ENCODE results near the gene SLC47A2.
"Not testable (repeated sequence)": the region's sequence is repeated elsewhere in the genome, so short reads cannot be mapped to it uniquely, and the experiment has no call there.

Gene SLC47A2

GRCh38 chr17:19708431-19709175 lies 7.8 kb downstream of the SLC47A2 start:
- no peak for DNase-seq (ENCODE audit: low read depth, low spot score)

DNA sequence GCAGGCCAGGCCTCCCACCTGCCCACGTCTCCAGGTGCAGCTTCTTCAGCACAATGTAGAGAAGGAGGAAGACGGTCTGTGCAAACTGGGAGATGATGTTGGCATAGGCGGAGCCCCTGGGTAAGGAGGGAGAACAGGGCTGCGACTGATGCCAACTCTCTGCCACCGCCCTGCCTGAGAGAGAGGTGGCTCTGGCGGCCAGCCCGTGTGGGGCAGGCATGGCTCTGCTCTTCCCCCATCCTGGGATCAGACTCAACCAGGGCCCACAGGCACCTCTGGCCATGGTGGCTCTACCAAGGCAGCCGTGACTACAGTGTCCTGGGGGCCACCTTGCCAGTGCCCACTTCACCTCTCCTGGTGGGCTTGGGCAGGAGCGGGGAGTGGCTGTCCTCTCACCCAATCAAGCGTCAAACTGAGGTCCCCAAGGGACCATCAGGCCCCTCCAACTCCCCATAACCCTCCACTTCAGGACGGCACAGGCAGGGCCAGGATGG lies 8.6 kb downstream of the SLC47A2 start:
- no peak for DNase-seq (ENCODE audit: low read depth, low spot score)

DNA sequence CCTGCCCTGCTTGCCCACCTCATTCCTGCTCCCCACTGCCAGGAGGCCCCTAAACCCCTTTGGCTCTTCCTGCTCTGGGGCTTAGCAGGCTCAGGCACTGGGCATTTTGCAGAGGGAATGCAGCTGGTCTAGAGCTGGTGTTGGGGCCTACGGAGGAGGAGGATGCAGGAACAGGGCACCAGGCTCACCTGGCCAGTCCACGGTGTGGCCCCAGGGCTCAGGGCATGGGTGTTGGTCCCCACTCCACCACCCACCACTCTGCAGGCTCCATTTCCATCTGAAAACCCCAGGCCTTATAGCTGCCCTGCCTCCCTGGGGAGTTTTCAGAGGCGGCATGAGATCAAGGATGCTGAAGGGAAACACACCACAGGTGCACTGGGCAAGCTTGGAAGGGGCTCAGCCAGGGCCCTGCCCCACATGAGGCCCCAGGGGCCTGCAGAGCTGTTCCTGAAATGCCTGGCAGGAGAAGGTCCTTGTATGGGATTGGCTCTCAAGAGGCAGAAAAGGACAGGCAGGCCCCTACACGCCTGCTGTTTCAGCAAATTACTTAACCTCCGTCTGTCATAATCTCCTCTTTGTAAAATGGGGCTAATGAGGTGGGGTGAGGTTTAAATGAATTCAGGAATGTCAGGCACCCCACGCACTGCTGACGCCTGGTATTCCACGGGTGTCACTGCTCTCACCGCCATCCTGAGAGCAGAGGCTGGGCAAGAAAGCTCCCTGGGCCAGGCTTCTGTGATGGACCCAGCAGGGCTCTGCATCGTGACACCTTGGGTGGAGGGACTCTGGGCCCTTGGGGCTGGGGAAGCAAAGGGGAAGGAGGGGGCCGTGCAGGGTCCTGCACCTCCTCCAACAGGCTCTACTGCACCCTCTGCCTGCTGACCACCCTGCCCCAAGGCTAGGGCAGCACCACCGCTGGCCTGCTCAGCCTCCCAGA lies 9.3 kb downstream of the SLC47A2 start:
- DNase-seq (ENCODE audit: low read depth, low spot score), result no peak

DNA sequence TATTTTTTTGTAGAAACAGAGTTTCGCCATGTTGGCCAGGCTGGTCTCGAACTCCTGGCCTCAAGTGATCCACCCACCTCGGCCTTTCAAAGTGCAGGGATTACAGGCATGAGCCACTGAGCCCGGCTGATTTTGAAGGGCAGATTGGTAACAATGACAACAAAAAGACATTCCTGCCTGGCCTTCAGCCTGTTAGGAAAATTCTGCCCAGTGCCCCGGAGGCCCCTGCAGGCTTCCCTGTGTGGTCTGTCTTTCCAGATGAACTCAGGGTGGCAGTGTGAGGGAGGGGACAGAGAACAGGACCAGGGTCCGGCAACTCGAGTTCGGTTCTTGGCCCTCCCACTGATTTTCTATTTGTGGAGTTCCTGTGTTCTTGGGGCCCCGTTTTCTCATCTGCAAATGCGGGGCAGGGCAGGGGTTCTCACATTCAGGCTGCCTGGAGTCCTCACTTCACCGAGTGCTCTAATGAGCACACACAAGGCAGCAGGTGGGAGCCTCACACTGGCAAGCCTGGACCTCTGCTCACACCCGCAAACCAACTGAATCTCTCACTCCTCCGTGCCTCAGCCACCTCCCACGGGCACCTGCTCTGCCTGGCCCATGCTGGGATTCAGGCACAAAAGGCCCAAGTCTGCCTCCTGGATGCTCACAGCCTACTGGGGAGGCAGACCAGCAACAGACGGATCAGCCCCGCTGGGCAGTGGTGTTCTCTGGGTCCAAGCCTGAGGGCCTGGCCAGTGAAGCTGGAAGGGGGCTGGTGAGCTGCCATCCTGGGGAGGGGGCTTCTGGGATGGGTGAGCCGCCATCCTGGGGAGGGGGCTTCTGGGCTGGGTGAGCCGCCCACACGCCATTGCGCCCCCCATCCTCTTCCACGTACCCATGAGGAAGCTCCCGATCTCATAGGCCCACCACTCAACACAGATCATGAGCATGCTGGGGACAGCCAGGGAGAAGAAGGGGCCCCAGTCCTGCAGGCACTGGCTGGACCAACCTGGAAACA lies 10.3 kb downstream of the SLC47A2 start:
- DNase-seq (ENCODE audit: low read depth, low spot score), result no peak

DNA sequence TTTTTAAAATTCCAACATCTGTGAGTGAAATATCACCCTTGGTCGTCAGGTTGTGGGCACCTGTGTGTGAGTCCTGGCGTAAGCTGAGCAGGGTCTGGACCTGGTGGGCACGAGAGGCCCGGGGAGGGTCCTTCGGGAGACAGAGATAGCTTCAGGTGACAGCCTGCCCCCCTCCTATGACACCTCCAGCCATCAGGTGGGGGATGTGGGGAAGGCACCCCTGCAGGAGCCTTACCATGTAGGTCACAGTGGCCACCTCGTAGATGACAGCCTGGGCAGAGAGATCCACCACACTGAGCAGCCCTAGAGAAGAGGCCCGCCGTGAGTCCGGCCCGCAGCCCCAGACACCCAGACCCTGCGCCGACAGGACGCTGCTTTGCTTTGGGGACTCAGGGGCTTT lies 11.2 kb downstream of the SLC47A2 start:
- DNase-seq (ENCODE audit: low read depth, low spot score), result no peak

DNA sequence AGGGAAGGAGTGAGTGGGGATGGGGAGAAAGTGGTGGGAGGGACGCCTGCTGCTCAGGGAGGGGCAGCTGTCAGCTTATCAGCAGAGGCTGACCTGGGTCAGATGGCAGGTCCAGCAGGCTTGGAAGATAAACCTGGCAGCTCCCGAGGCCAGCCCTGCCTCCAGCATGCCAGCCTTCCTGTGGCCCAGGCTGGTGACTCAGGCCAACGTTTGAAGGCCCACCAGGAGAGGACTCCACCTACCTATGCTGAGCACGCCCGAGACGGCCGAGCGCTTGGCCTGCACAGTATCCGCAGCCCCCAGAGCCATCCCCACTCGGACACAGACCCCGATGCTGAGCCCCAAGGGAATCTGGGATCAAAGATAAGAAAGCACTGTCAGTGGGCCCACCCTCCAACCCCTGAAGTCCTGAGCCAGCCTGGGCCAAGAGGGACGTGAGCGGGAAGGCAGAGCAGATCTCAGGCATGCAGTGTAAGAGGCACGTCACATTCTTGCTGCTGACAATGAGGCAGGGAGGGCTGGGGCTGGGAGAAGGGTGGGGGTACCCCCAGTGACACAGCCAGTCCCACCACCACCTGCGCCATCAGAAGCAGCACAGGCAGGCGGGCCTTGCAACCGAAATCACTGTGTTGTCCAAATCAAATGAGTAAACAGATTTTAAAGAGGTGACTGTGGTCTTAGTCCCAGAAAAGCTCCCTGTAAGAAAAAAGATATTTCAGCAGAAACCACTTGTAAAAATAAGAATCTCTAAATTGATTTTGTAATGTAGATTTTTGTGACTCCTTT lies 12.4 kb downstream of the SLC47A2 start:
- DNase-seq (ENCODE audit: low read depth, low spot score), result no peak

- no peak for DNase-seq (ENCODE audit: low read depth, low spot score)
These were observed 13.1 kb downstream of the SLC47A2 start for GRCh38 chr17:19703106-19703827.

GRCh38 chr17:19702217-19702641 lies 14.2 kb downstream of the SLC47A2 start:
- DNase-seq (ENCODE audit: low read depth, low spot score), result no peak

- no peak for DNase-seq (ENCODE audit: low read depth, low spot score)
These were observed 29.8 kb downstream of the SLC47A2 start for GRCh38 chr17:19686400-19687090.

DNA sequence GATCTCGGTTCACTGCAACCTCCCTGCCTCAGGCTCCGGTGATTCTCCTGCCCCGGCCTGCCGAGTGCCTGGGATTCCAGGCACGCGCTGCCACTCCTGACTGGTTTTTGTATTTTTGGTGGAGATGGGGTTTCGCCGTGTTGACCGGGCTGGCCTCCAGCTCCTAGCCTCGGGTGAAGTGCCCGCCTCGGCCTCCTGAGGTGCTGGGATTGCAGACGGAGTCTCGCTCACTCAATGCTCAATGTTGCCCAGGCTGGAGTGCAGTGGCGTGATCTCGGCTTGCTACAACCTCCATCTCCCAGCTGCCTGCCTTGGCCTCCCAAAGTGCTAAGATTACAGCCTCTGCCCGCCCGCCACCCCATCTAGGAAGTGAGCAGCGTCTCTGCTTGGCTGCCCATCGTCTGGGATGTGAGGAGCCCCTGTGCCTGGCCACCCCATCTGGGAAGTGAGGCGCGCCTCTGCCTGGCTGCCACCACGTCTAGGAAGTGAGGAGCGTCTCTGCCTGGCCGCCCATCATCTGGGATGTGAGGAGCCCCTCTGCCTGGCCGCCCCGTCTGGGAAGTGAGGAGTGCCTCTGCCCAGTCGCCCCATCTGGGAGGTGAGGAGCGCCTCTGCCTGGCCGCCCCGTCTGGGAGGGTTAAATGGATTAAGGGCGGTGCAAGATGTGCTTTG lies 31.3 kb downstream of the SLC47A2 start:
- DNase-seq (ENCODE audit: low read depth, low spot score), result not testable (repeated sequence)

DNA sequence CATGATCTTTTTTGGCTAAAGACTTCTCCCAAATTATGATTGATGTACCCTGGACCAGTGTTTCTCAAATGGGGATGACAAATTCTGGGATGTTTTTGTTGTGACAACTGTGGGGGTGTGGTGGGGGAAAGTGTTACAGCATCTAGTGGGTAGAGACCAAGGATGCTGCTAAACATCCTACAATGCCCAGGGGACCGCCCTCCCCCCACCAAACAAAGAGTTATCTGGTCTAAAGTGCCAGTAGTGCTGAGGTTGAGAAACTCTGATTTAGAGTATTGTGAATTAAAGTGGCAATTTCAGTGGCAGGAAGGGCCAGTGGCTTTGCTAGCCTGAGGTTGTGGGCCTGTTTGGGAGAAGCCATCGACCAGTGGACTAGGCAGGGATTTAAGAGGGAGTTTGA lies 33.3 kb downstream of the SLC47A2 start:
- no peak for DNase-seq (ENCODE audit: low read depth, low spot score)

DNA sequence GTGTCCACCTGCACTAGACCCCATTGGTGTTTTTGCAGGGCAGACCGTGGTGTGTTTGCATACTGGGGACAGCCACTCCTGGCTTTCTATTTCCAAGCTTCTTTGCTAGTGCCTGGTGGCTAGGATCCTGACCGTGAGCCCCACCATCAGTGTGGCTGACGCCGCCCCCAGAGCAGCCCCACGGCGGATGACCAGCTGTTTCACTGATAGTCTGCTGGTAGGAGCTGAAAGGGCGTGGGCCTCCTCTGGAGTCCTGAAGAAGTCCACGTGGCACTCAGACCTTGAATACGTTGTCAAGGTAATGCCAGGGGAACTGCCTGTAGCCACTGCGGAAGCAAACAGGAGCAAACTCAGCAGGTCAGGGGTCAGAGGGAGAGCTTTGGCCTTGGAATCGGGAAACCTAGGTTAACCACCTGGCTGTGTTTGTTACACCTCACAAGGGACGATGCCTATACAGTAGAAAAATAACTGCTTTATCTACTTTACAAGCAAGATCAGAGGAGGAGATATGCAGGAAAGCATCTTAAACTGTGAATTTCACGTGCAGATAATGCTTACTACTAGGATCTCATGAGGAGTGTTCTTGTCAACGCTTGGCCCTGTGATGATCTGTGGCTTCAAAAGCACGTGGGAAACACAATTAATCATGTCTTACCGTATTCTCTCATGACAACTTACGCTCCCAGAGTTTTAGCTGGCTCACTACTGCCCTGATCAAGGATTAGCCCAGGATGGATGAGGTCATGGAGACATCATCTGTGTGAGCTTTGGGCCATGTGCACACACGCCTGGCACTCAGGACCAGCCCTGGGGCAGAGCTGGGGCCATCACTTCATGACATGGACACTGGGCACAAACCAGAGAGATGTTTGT lies 37.6 kb downstream of the SLC47A2 start:
- DNase-seq (ENCODE audit: low read depth, low spot score), result no peak

- DNase-seq (ENCODE audit: low read depth, low spot score), result no peak
These were observed 38.5 kb downstream of the SLC47A2 start for GRCh38 chr17:19677736-19678379.

GRCh38 chr17:19676896-19677295 lies 39.5 kb downstream of the SLC47A2 start:
- DNase-seq (ENCODE audit: low read depth, low spot score), result no peak

DNA sequence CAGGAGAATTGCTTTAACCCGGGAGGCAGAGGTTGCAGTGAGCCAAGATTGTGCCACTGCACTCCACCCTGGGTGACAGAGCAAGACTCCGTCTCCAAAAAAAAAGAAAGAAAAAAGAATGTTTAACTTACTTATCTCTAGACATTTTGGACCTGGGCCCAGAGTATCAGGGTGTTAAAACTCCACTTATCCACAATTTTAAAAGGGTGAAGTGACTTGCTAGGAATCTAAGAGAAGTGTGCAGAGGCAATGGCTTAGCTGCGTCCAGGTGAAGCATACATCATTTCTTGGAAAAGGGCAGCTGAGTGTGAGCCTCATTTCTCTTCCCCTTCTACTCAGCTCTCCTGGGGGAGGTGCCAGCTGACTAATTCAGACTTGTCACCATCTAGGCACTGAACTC lies 42.8 kb downstream of the SLC47A2 start:
- no peak for DNase-seq (ENCODE audit: low read depth, low spot score)

GRCh38 chr17:19672009-19672750 lies 44.2 kb downstream of the SLC47A2 start:
- no peak for DNase-seq (ENCODE audit: low read depth, low spot score)
